Gastrocnemius medialis (tissue), 4 donors: Measurements from ENCODE around the gene CLEC4A.

Experiments
- POLR2A ChIP-seq, 2 donors: fragments of 450-650 bp; IDR thresholded peaks; one replicate each; pipeline ENCODE4 v1.6.1; 2017; ENCODE audit warnings: antibody characterized with exemption in 2 of 2, mild to moderate bottlenecking in 2 of 2, moderate library complexity in 2 of 2
- TF ChIP-seq, protein P1 (sequence below), 5 experiments: fragments of 450-650 bp in 3 of 5; fragments of 200-600 bp in 2 of 5; sonication (generic) in 2 of 5; IDR thresholded peaks in 4 of 5; conservative IDR thresholded peaks in 1 of 5; 1 replicate in 4 of 5; 2 replicates in 1 of 5; pipeline ENCODE4 v1.5.1; 2016 to 2019; ENCODE audit warnings: antibody characterized with exemption in 5 of 5, mild to moderate bottlenecking in 3 of 5, moderate library complexity in 3 of 5

GRCh38 chr12:8077207-8077606 is 46.2 kb upstream of the CLEC4A start:
- TF ChIP-seq, protein P1, sequence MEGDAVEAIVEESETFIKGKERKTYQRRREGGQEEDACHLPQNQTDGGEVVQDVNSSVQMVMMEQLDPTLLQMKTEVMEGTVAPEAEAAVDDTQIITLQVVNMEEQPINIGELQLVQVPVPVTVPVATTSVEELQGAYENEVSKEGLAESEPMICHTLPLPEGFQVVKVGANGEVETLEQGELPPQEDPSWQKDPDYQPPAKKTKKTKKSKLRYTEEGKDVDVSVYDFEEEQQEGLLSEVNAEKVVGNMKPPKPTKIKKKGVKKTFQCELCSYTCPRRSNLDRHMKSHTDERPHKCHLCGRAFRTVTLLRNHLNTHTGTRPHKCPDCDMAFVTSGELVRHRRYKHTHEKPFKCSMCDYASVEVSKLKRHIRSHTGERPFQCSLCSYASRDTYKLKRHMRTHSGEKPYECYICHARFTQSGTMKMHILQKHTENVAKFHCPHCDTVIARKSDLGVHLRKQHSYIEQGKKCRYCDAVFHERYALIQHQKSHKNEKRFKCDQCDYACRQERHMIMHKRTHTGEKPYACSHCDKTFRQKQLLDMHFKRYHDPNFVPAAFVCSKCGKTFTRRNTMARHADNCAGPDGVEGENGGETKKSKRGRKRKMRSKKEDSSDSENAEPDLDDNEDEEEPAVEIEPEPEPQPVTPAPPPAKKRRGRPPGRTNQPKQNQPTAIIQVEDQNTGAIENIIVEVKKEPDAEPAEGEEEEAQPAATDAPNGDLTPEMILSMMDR (IDR thresholded peaks at IDR 0.05 in 4 of 5, conservative IDR thresholded peaks at IDR 0.05 in 1 of 5) = no peak
- TF ChIP-seq POLR2A (IDR thresholded peaks at IDR 0.05) = no peak
